Activated T-helper 17 cell treated with anti-CD3 and anti-CD28 coated beads, Interleukin-2, amount 50 U/mL, for 72 hours (primary cell): ENCODE results near the gene PHETA2. TPM values are rescaled to one million over a fixed set of nuclear protein-coding genes. Genes with fewer than 3 reads are reported as not detected.
A peak's percentile ranks its signal among the peaks of the same experiment; 100 is the strongest.
"Not testable (repeated sequence)": the region's sequence is repeated elsewhere in the genome, so short reads cannot be mapped to it uniquely, and the experiment has no call there.

Experiments used
- ATAC-seq: fragments of 150-1000 bp; cut with Tn5 transposase; replicated peaks from 2 replicates; pipeline ENCODE4 v1.10.0; 2021; ENCODE audit warnings: mild to moderate bottlenecking, moderate library complexity
- H3K27ac Mint-ChIP-seq: one replicate; pipeline ENCODE4 v1.8.0; 2022; ENCODE audit warnings: mixed read lengths
- H3K27me3 Mint-ChIP-seq: one replicate; pipeline ENCODE4 v1.8.0; 2022; ENCODE audit warnings: mixed read lengths
- H3K36me3 Mint-ChIP-seq: one replicate; pipeline ENCODE4 v1.8.0; 2022; ENCODE audit warnings: low read depth, mild to moderate bottlenecking, mixed read lengths
- H3K4me1 Mint-ChIP-seq: one replicate; pipeline ENCODE4 v1.8.0; 2022; ENCODE audit warnings: mixed read lengths
- H3K4me3 Mint-ChIP-seq: one replicate; pipeline ENCODE4 v1.8.0; 2022; ENCODE audit warnings: mild to moderate bottlenecking, mixed read lengths
- H3K9me3 Mint-ChIP-seq: one replicate; pipeline ENCODE4 v1.8.0; 2022; ENCODE audit warnings: mixed read lengths
- total RNA-seq, 2 donors: library from RNA; stranded (reverse); gene quantifications; one replicate each; pipeline ENCODE4 v1.2.3, GENCODE V29; 2022

PHETA2 gene
- total RNA-seq, 2 donors from 2014 or later: 2.5 to 3.4 TPM

DNA sequence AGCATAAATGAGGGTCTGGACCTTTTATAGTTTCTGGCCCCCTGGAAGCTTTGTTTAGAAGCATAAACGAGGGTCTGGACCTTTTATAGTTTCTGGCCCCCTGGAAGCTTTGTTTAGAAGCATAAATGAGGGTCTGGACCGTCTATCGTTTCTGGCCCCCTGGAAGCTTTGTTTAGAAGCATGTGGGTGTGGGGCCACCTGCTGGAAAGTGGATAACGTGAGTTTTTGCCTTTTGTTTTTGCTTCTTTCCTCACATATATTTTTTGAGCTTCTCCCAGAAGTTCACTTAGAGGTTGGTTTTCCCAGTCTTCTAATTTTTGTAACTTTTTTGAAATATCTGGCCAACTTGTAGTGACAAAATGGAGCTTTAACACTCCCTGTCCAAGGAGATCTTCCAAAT is 38.7 kb downstream of the PHETA2 start:
- not testable (repeated sequence) for H3K9me3 Mint-ChIP-seq, ATAC-seq, H3K4me1 Mint-ChIP-seq, H3K36me3 Mint-ChIP-seq, H3K27me3 Mint-ChIP-seq, H3K4me3 Mint-ChIP-seq, H3K27ac Mint-ChIP-seq

DNA sequence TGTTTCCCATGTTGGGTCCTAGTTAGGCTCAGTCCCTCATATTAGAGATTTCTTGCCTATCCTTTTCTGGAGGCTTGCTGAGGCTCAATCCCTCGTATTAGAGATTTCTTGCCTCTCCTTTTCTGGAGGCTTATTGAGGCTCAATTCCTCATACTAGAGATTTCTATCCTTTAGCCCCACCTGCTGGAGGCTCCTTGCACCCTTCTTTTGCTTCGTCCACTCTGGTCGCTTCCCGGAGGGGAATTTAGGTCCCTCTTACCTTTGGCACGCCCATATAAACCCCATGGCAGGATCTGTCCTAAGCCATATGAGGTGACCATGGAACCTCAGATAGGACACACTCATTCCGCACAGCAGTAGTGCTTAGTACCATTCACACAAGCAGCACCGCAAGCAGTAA is 40.7 kb downstream of the PHETA2 start:
- H3K27ac Mint-ChIP-seq: no peak overlapping the region
- peaks cover 10% of the 10 kb centered on the region for H3K4me1 Mint-ChIP-seq
- no peaks in the 10 kb centered on the region for H3K9me3 Mint-ChIP-seq
- H3K27me3 Mint-ChIP-seq: no peaks in the 10 kb centered on the region
- H3K4me3 Mint-ChIP-seq: no peak overlapping the region
- H3K36me3 Mint-ChIP-seq: no peaks in the 10 kb centered on the region
- no peak for ATAC-seq

DNA sequence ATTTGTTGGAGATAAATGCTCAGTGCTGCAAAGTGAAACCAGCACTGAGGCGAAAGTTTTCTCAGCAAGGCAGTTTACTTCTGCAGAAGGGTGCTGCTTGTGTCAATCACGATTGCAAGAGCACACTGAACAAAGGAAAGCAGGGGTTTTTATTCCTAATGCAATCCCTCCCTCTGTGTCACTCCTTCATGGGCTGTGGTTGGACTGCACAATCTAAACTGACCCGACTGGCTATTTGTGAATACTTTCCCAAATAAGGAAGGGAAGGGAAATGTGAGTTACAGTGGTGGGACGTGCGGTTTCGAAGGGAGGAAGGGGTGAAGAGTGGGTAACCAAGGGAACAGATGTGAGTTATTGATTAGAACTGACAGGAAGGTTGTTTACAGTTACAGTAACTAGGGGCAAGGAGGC is 41.4 kb downstream of the PHETA2 start:
- H3K27me3 Mint-ChIP-seq, H3K36me3 Mint-ChIP-seq, H3K27ac Mint-ChIP-seq, H3K4me3 Mint-ChIP-seq, H3K9me3 Mint-ChIP-seq, ATAC-seq: not testable (repeated sequence)
- H3K4me1 Mint-ChIP-seq: peaks cover 15% of the 10 kb centered on the region

DNA sequence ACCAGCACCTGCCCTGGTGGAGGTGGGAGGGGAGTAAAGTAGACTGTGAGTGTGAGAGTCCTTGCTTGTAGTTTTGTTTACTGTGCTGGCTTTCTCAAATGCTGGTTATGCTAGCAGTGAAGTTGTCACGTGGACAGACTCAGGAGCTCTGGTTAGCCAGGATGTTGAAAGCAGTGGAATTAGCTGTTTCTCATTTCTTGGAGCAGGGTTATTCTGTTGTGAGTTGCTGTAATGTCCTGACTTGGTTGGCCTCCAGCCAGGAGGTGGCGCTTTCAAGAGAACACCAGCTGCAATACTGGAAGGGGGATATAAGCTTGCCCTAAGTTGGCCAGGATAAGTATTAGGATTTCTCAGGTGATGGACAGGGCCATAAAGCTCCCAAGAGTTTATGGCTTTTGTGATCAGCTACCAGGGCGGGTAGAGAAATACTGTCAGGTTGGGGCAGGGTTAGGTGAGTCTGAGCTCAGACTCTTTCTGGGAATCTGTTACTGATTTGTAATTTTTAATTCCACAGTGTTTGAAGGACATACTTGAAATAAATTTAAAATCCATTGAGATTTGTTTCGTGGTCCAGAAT is 42.9 kb downstream of the PHETA2 start:
- Mint-ChIP-seq H3K9me3 (no peaks in the 10 kb centered on the region), H3K27me3 (no peaks in the 10 kb centered on the region), H3K27ac (no peak overlapping the region), H3K36me3 (no peaks in the 10 kb centered on the region), H3K4me3 (no peak overlapping the region), H3K4me1 (peaks cover 24% of the 10 kb centered on the region)
- no peak for ATAC-seq

DNA sequence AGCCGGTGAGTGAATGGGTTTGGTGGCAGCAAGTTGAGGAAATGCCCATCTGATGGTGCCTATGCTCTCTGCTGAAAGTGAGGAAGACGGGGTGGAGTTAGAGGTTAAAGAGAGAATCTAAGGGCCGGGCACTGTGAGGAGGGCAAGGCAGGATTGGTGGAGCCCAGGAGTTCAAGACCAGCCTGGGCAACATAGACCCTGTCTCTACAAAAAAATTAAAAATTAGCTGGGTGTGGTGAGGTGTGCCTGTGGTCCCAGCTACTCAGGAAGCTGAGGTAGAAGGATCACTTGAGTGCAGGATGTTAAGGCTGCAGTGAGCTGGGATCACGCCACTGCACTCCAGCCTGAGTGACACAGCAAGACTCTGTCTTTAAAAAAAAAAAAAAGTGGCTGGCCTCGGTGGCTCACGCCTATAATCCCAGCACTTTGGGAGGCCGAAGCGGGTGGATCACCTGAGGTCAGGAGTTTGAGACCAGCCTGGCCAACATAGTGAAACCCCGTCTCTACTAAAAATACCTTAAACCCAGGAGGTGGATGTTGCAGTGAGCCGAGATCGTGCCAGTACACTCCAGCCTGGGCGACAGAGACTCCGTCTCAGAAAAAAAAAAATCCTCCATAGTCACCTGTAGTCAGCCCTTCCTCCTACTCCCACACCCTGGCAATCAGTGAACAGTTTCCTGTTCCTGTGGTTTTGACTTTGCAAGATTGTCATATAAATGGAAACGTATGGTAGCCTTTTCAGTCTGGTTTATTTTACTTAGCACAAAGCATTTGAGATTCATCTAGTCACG is 46.4 kb downstream of the PHETA2 start:
- H3K27ac Mint-ChIP-seq: peak overlapping the region; percentile 83
- peak; percentile 86 for ATAC-seq
- not testable (repeated sequence) for H3K27me3 Mint-ChIP-seq, H3K9me3 Mint-ChIP-seq, H3K36me3 Mint-ChIP-seq
- peak overlapping the region; percentile 77 for H3K4me3 Mint-ChIP-seq
- H3K4me1 Mint-ChIP-seq: peaks cover 28% of the 10 kb centered on the region

DNA sequence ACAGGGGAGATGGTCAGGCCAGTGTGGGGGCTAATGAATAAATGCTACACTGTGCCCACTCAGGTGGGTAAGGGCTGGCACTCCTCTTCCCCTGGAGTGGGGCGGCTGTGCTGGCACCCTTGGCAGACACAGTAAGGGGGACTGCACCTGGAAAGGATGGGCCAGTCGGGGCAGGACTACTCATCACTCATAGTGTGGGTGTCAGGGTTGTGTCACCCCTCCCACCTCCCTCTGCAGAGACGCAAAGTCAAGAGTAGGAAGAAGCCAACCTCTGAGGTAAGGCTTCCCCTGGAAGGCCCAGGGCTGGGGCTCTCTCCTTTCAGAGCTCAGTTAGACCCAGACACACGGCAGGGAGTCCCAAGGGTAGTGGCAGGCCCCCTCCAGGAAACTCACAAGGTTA is 49.5 kb downstream of the PHETA2 start:
- H3K27ac Mint-ChIP-seq, H3K9me3 Mint-ChIP-seq, H3K27me3 Mint-ChIP-seq, H3K4me3 Mint-ChIP-seq, H3K36me3 Mint-ChIP-seq: not testable (repeated sequence)
- peak; percentile 75 for ATAC-seq
- H3K4me1 Mint-ChIP-seq: peaks cover 28% of the 10 kb centered on the region

DNA sequence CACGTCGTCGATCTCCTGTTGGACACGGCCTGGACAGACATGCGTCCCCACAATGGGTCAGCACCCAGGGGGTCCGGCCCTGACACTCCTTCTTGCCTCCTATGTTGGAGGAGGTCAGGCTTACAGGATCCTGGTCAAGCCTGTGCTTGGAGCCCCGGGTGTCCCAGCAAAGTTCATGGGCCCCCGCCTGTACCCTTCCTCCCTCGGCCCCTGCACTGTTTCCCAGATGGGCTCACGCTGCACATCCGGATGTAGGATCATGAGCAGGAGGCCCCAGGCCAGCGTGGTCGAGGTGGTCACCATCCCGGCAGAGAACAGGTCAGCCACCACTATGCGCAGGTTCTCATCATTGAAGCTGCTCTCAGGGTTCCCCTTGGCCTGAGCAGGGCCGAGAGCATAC is 53.6 kb downstream of the PHETA2 start:
- no peak overlapping the region for H3K4me3 Mint-ChIP-seq
- no peak overlapping the region for H3K27ac Mint-ChIP-seq
- no peaks in the 10 kb centered on the region for H3K4me1 Mint-ChIP-seq
- H3K9me3 Mint-ChIP-seq: no peaks in the 10 kb centered on the region
- H3K27me3 Mint-ChIP-seq: no peaks in the 10 kb centered on the region
- no peak for ATAC-seq
- no peaks in the 10 kb centered on the region for H3K36me3 Mint-ChIP-seq

DNA sequence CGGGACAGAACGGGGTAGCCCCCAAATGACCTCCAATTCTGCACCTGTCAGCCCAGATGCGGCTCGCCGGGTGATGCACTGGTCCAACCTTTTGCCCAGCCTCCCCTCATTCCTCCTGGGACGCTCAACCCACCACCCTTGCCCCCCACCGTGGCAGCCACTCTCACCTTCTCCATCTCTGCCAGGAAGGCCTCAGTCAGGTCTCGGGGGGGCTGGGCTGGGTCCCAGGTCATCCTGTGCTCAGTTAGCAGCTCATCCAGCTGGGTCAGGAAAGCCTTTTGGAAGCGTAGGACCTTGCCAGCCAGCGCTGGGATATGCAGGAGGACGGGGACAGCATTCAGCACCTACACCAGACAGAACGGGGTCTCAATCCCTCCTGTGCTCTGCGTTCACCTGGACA is 54.0 kb downstream of the PHETA2 start:
- not testable (repeated sequence) for H3K4me1 Mint-ChIP-seq, H3K9me3 Mint-ChIP-seq, H3K36me3 Mint-ChIP-seq, ATAC-seq, H3K27me3 Mint-ChIP-seq, H3K4me3 Mint-ChIP-seq, H3K27ac Mint-ChIP-seq

Other genes with a start within 250 kb of the PHETA2 start
- gene SREBF2, start 241.1 kb upstream of the PHETA2 start, total RNA-seq: 100 to 1,000 TPM; 126 to 162 TPM
- 1 to 10 TPM in 1 of 2 donors, not detected in 1; 2.8 TPM for gene SHISA8, start 159.2 kb upstream of the PHETA2 start, total RNA-seq
- gene TNFRSF13C, start 147.4 kb upstream of the PHETA2 start, total RNA-seq: 1 to 10 TPM; 2.7 to 7.7 TPM
- gene CENPM, start 127.1 kb upstream of the PHETA2 start, total RNA-seq: 10 to 100 TPM; 62.3 to 90.5 TPM
- 1 to 10 TPM; 2.1 to 4.1 TPM for gene SEPTIN3, start 104.8 kb upstream of the PHETA2 start, total RNA-seq
- 1 to 10 TPM in 1 of 2 donors, under 1 TPM in 1; 0.50 to 2.1 TPM for gene WBP2NL, start 75.5 kb upstream of the PHETA2 start, total RNA-seq
- gene NAGA, start 3.4 kb upstream of the PHETA2 start, total RNA-seq: 10 to 100 TPM; 30.7 to 34.8 TPM
- 10 to 100 TPM; 34.7 to 66.2 TPM for gene SMDT1, start 5.5 kb downstream of the PHETA2 start, total RNA-seq
- 10 to 100 TPM; 59.1 to 81.7 TPM for gene NDUFA6, start 16.5 kb downstream of the PHETA2 start, total RNA-seq
- 1 to 10 TPM; 5.5 to 6.3 TPM for gene CYP2D6, start 56.6 kb downstream of the PHETA2 start, total RNA-seq
- gene TCF20, start 196.4 kb downstream of the PHETA2 start, total RNA-seq: 10 to 100 TPM; 61.2 to 72.5 TPM